ENCODE measurements around the gene RUNX2.

DNA sequence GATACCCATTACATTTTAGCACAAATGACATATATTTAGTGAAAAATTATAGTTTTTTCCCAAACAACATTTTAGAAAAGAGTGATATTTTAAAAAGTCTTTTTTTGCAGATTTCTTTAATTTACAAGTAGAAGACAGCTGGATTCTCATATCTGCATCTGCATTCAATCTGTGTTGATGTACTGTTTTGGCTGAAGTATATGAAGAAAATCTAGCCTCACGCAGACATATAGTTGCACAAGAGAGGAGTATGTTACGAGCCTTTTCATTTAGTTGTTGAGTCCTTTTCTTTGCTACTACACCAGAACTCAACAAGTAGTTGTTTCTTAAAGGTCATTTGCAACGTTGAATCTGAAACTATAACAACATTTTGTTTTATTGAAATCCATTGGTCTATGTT lies 363.9 kb downstream of the RUNX2 start:
- TF ChIP-seq GATA3 (IDR thresholded peaks at IDR 0.05; ENCODE audit: low read depth, low read length) (no peak), GATA2 (IDR thresholded peaks at IDR 0.05; ENCODE audit: low read depth, low read length) (no peak)

Data from SH-SY5Y (cell line).